ENCODE data around the gene DDAH2. TPM values are rescaled to one million over a fixed set of nuclear protein-coding genes. Genes with fewer than 3 reads are reported as not detected.
A peak's percentile ranks its signal among the peaks of the same experiment; 100 is the strongest.

The DDAH2 gene
- total RNA-seq, 4 donors from 2014 or later: 65.7 to 124 (median 106) TPM

- TF ChIP-seq POLR2A (IDR thresholded peaks at IDR 0.05) (no peak), CTCF (IDR thresholded peaks at IDR 0.05) (no peak)
- WGBS, 2 donors: 83 to 86% methylated on average over 2 of the region's 2 CpGs
- no peak for DNase-seq (ENCODE audit: low spot score in 2 of 2)
- no peak overlapping the region for H3K4me3 ChIP-seq (ENCODE audit: low read depth, poor library complexity, severe bottlenecking)
- intact Hi-C loops (cut with DNase I; ENCODE audit: low total_unique reads): no loop called here
Observed at GRCh38 chr6:31741815-31742214, 12.7 kb upstream of the DDAH2 start.

- DNase-seq (ENCODE audit: low spot score in 2 of 2): no peak
- intact Hi-C loops (cut with DNase I; ENCODE audit: low total_unique reads): no loop called here
- H3K4me3 ChIP-seq (ENCODE audit: low read depth, poor library complexity, severe bottlenecking): peak overlapping the region; percentile 61
- WGBS, 2 donors: 19 to 26% methylated on average over 28 to 29 of the region's 29 CpGs
- no peak for TF ChIP-seq CTCF (IDR thresholded peaks at IDR 0.05)
- no peak for TF ChIP-seq POLR2A (IDR thresholded peaks at IDR 0.05)
Observed at GRCh38 chr6:31740397-31741223, 11.5 kb upstream of the DDAH2 start.

- H3K4me3 ChIP-seq (ENCODE audit: low read depth, poor library complexity, severe bottlenecking): peak within 1 kb of the TSS; percentile 61
- WGBS, 2 donors: 0 to 1% methylated on average over 42 to 58 of the region's 58 CpGs
- TF ChIP-seq CTCF (IDR thresholded peaks at IDR 0.05): no peak
- no peak for TF ChIP-seq POLR2A (IDR thresholded peaks at IDR 0.05)
- intact Hi-C loops (cut with DNase I; ENCODE audit: low total_unique reads): no loop called here
- DNase-seq (ENCODE audit: low spot score in 2 of 2): peak; percentile 99 to 100
Observed at GRCh38 chr6:31739639-31740396, 10.7 kb upstream of the DDAH2 start, which contains the start of gene MSH5. TSS of gene MSH5 (plus strand) at chr6:31740005. CDS start at chr6:31740467, 462 bp downstream.

DNA sequence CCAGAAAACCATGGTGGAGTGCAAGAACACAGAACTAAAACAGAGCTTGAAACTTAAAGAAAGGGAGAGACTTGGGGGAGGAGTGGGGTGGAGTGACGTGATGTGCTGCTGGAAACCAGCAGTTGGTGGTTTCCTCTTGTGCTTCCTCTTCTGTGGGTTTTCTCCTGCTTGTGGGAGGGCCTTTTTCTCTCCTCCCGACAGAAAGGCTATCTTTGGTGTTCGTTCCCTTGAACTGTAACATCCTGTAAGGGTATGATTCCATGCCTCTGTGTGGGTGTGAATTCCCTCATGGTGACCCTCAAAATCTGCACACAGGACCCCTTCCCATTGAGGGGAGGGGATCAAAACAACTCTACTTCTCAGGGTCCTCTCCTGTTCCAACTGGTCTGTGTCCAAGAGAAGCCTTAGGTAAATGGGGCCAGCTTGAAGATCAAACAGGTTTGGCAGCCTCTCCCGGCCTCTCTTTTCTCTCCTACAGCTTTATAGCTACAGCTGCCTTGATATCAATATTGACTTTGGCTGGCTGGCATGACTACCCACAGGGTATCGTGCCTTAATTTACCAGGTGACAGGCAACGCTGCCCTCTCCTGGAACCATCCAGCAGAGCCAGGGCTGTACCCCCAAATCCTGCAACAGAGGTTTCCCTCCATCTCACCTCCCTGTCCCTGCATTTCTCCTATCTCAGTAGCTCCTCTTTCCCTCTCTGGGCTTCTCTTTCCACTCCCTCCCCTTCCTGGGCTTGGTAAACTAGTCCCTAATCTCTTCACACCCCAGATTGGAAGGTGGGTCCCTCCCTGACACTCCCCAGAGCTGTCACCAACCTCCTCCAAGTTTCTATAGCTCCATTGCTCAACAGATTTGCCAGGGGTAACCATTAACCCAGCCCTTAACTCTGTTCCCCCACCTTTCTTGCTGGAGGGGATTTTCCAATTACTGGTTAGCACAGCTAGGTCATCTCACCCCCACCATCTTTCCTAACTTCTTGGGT is 9.2 kb upstream of the DDAH2 start:
- 18 to 19% methylated on average over 6 of the region's 6 CpGs for WGBS, 2 donors
- DNase-seq (ENCODE audit: low spot score in 2 of 2): peak in 1 of 2 donors; percentile 70
- no peak overlapping the region for H3K4me3 ChIP-seq (ENCODE audit: low read depth, poor library complexity, severe bottlenecking)

More for the DNA sequence above, 9.2 kb upstream of the DDAH2 start:
- intact Hi-C loops (cut with DNase I; ENCODE audit: low total_unique reads): no loop called here
- TF ChIP-seq CTCF (IDR thresholded peaks at IDR 0.05) (no peak), POLR2A (IDR thresholded peaks at IDR 0.05) (no peak)
